ENCODE results near the gene ST7. TPM values are rescaled to one million over a fixed set of nuclear protein-coding genes. Genes with fewer than 3 reads are reported as not detected.

The ST7 gene
- total RNA-seq, 2 donors from 2014 or later, result 24.6 to 34.3 TPM

DNA sequence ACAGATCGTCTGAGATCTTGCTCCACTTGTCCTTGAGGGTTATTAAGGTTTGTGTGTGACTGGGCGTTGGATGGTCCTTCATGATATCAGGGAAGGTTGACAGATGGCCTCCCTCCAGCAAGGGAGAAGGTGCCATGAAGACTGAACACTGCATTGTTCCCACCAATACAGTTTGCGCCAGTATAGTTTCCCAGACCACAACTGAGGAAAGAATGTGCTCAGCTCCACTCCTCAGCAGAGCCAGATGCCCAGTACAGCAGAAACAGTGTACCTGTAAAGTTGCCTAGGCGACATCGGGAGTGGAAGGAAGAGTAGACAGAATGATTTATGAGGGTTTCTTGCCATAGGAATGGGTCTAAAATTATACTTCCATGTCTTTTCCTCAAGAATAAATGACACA is 137.5 kb downstream of the ST7 start:
- TF ChIP-seq, protein P1, sequence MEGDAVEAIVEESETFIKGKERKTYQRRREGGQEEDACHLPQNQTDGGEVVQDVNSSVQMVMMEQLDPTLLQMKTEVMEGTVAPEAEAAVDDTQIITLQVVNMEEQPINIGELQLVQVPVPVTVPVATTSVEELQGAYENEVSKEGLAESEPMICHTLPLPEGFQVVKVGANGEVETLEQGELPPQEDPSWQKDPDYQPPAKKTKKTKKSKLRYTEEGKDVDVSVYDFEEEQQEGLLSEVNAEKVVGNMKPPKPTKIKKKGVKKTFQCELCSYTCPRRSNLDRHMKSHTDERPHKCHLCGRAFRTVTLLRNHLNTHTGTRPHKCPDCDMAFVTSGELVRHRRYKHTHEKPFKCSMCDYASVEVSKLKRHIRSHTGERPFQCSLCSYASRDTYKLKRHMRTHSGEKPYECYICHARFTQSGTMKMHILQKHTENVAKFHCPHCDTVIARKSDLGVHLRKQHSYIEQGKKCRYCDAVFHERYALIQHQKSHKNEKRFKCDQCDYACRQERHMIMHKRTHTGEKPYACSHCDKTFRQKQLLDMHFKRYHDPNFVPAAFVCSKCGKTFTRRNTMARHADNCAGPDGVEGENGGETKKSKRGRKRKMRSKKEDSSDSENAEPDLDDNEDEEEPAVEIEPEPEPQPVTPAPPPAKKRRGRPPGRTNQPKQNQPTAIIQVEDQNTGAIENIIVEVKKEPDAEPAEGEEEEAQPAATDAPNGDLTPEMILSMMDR (IDR thresholded peaks at IDR 0.05), result no peak
- no peak for TF ChIP-seq POLR2A (IDR thresholded peaks at IDR 0.05)
- WGBS, 2 donors, result 36 to 41% methylated on average over 5 of the region's 5 CpGs
- H3K4me1 ChIP-seq, result peaks cover 39% of the 10 kb centered on the region
- ATAC-seq (peak; percentile 75), DNase-seq (peak; percentile 26 to 51 (median 36))
- intact Hi-C loops (cut with DNase I), result no loop called here
- peak overlapping the region in 3 of 4 donors; percentile 15 to 24 (median 19) for H3K27ac ChIP-seq
- no peaks in the 10 kb centered on the region for H3K9me3 ChIP-seq
- H3K27me3 ChIP-seq, result no peaks in the 10 kb centered on the region
- H3K36me3 ChIP-seq (replicated peaks in 1 of 2; ENCODE audit: insufficient read depth in 1 of 2, low read depth in 2 of 2), result no peaks in the 10 kb centered on the region
- no peak overlapping the region for H3K4me3 ChIP-seq

DNA sequence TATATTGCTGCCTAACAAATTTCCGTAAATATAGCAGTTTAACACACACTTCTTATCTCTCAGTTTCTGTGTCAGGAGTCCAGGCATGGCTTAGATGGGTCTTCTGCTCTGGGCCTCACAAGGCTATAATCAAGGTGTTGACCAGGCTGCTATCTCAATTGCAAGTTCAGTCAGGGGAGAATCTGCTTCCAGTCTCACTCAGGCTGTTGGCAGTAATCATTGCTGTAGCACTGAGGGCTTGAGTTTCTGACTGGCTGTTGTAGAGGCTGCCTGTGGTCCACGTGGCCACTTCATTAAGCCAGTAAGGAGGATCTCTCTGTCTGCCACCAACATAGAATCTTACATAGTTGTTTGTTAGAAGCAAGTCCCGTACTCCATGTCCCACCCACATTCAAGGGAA is 138.4 kb downstream of the ST7 start:
- Histone ChIP-seq H3K9me3 (no peaks in the 10 kb centered on the region), H3K4me1 (peaks cover 46% of the 10 kb centered on the region), H3K36me3 (replicated peaks in 1 of 2; ENCODE audit: insufficient read depth in 1 of 2, low read depth in 2 of 2) (no peaks in the 10 kb centered on the region), H3K27ac (peak overlapping the region in 1 of 4 donors; percentile 2), H3K4me3 (no peak overlapping the region), H3K27me3 (no peaks in the 10 kb centered on the region)
- 73 to 76% methylated on average over 3 of the region's 3 CpGs for WGBS, 2 donors
- intact Hi-C loops (cut with DNase I), result no loop called here
- TF ChIP-seq, protein P1 (IDR thresholded peaks at IDR 0.05), result no peak
- no peak for TF ChIP-seq POLR2A (IDR thresholded peaks at IDR 0.05)
- no peak for ATAC-seq
- DNase-seq, result no peak

DNA sequence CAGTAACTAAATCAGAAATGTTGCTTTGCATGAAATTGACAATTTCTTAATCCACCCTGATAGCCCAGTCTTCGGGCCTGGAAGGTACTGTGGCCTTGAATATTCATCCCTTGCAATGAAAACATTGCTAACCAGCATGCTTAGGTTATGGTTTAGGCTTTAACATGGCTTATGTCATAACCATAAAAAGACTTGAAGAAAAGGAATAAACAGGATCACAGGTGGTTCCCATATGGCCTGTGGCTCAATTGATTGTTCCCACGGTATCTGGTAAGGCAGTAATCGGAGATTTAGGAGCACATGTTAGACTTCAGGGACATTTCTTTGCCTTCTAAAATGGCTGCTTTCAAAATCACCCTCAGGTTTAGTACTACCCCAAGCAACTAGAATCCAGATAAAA is 139.5 kb downstream of the ST7 start:
- Histone ChIP-seq H3K27ac (peak overlapping the region; percentile 7 to 65 (median 32)), H3K4me1 (peaks cover 46% of the 10 kb centered on the region), H3K27me3 (no peaks in the 10 kb centered on the region), H3K4me3 (no peak overlapping the region), H3K9me3 (no peaks in the 10 kb centered on the region), H3K36me3 (replicated peaks in 1 of 2; ENCODE audit: insufficient read depth in 1 of 2, low read depth in 2 of 2) (no peaks in the 10 kb centered on the region)
- intact Hi-C loops (cut with DNase I), result no loop called here
- peak; percentile 63 for ATAC-seq
- 38 to 44% methylated on average over 3 of the region's 3 CpGs for WGBS, 2 donors
- peak; percentile 19 to 73 (median 56) for DNase-seq
- no peak for TF ChIP-seq POLR2A (IDR thresholded peaks at IDR 0.05)
- TF ChIP-seq, protein P1 (IDR thresholded peaks at IDR 0.05), result no peak

DNA sequence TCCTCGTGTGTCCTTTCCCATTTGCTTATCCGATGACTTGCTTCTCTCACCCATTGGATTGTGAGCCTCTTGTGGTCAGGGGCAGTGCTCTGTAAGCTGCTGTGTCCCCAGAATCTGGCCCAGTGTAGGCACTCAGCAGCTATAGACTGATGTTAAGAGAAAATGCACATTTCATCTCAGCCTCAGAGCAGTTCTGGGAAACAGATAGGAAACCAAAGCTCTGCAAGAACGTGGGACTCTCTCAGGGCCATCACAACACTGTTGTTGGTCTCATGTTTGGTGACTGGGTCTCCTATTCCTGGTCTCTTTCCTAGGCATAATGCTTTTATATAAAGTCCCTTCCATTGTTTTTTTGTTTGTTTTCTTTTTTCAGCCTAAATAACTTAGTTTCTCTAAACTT is 141.2 kb downstream of the ST7 start:
- Histone ChIP-seq H3K27me3 (no peaks in the 10 kb centered on the region), H3K4me3 (no peak overlapping the region), H3K27ac (no peak overlapping the region), H3K4me1 (peaks cover 48% of the 10 kb centered on the region), H3K9me3 (no peaks in the 10 kb centered on the region), H3K36me3 (replicated peaks in 1 of 2; ENCODE audit: insufficient read depth in 1 of 2, low read depth in 2 of 2) (no peaks in the 10 kb centered on the region)
- no peak for TF ChIP-seq POLR2A (IDR thresholded peaks at IDR 0.05)
- TF ChIP-seq, protein P1 (IDR thresholded peaks at IDR 0.05), result no peak
- intact Hi-C loops (cut with DNase I), result no loop called here
- ATAC-seq (no peak), DNase-seq (no peak)
- 82 to 84% methylated on average over 3 of the region's 3 CpGs for WGBS, 2 donors

DNA sequence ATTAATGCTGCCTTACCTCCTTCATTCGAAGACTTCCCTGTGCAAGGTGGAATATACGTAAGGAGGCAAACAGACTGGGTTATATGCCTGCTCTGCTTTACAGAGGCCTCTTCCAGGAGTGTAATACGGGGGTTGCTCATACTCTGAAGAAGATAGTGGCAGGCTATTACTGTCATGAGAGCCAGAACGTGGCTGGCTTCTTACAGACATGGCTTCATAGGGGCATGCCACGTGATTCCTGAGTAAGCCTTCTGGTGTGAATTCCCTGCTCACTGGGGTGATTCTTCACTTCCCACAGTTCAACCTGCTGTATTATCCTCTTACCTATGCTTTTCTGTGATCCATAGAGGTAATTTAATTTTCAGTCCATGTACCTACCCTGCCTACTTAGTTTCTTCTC is 141.8 kb downstream of the ST7 start:
- TF ChIP-seq, protein P1 (IDR thresholded peaks at IDR 0.05), result no peak
- TF ChIP-seq POLR2A (IDR thresholded peaks at IDR 0.05), result no peak
- 95 to 96% methylated on average over 5 of the region's 5 CpGs for WGBS, 2 donors
- DNase-seq, result no peak
- H3K27me3 ChIP-seq, result no peaks in the 10 kb centered on the region
- no peak overlapping the region for H3K4me3 ChIP-seq
- no peaks in the 10 kb centered on the region for H3K9me3 ChIP-seq
- H3K36me3 ChIP-seq (replicated peaks in 1 of 2; ENCODE audit: insufficient read depth in 1 of 2, low read depth in 2 of 2), result no peaks in the 10 kb centered on the region
- intact Hi-C loops (cut with DNase I), result no loop called here
- peaks cover 47% of the 10 kb centered on the region for H3K4me1 ChIP-seq
- no peak for ATAC-seq
- no peak overlapping the region for H3K27ac ChIP-seq
